Lower lobe of right lung (tissue), 2 donors: ENCODE results near the gene MASP1. TPM values are rescaled to one million over a fixed set of nuclear protein-coding genes. Genes with fewer than 3 reads are reported as not detected.

Source experiments
- ATAC-seq, 2 donors: fragments of 200-7000 bp; cut with Tn5 transposase; one replicate each; pipeline ENCODE4 v1.9.1; 2020 to 2022; ENCODE audit warnings: mild to moderate bottlenecking in 2 of 2, moderate library complexity in 2 of 2
- DNase-seq: peaks from one replicate; pipeline ENCODE4 v3.0.0-alpha.2; 2020
- H3K27ac ChIP-seq: fragments of 200-600 bp; one replicate; pipeline ENCODE4 v1.8.0; 2022
- H3K27me3 ChIP-seq: fragments of 200-600 bp; one replicate; pipeline ENCODE4 v1.8.0; 2022; ENCODE audit warnings: low read depth
- H3K36me3 ChIP-seq: fragments of 200-600 bp; one replicate; pipeline ENCODE4 v1.8.0; 2022; ENCODE audit warnings: mild to moderate bottlenecking
- H3K4me1 ChIP-seq: fragments of 200-600 bp; one replicate; pipeline ENCODE4 v1.8.0; 2022
- H3K4me3 ChIP-seq: fragments of 200-600 bp; one replicate; pipeline ENCODE4 v1.8.0; 2022; ENCODE audit warnings: mild to moderate bottlenecking
- H3K9me3 ChIP-seq: fragments of 200-600 bp; one replicate; pipeline ENCODE4 v1.8.0; 2022
- CTCF ChIP-seq: fragments of 200-600 bp; IDR thresholded peaks from one replicate; pipeline ENCODE4 v1.8.0; 2022; ENCODE audit warnings: antibody characterized with exemption, mild to moderate bottlenecking
- intact Hi-C: fragments of 100-400 bp; cut with DNase I; formaldehyde crosslinking; loops from one replicate; pipeline ENCODE4 v1.11.0; 2022
- total RNA-seq: library from RNA; stranded (reverse); fragmentation: NEBNext Ultra II Directional; extraction: Animal tissue kit (Norgen Biotek cat#: 25700); gene quantifications from one replicate; pipeline ENCODE4 v1.2.1, GENCODE V29; 2021
- donor health status: DM: no; HTN: yes; CAD: no; lungs with severe emphysema.

Gene MASP1
- total RNA-seq, 1 donor from 2014 or later = 4.3 TPM

- intact Hi-C loops = no loop called here
- DNase-seq = no peak
- TF ChIP-seq CTCF = no peak
These were observed 39.2 kb downstream of the MASP1 start for GRCh38 chr3:187252311-187252710.

GRCh38 chr3:187251599-187251998 is 39.9 kb downstream of the MASP1 start:
- no peaks in the 10 kb centered on the region for H3K27me3 ChIP-seq
- no peak overlapping the region for H3K4me3 ChIP-seq
- H3K4me1 ChIP-seq = no peaks in the 10 kb centered on the region
- intact Hi-C loops = no loop called here
- TF ChIP-seq CTCF = no peak
- no peak for DNase-seq
- no peak for ATAC-seq
- no peaks in the 10 kb centered on the region for H3K36me3 ChIP-seq
- H3K9me3 ChIP-seq = no peaks in the 10 kb centered on the region
- H3K27ac ChIP-seq = no peak overlapping the region

More at GRCh38 chr3:187252311-187252710, 39.2 kb downstream of the MASP1 start:
- Histone ChIP-seq H3K4me3 (no peak overlapping the region), H3K27ac (no peak overlapping the region), H3K4me1 (no peaks in the 10 kb centered on the region), H3K27me3 (no peaks in the 10 kb centered on the region), H3K9me3 (no peaks in the 10 kb centered on the region), H3K36me3 (no peaks in the 10 kb centered on the region)
- ATAC-seq = no peak

- Histone ChIP-seq H3K4me3 (no peak overlapping the region), H3K9me3 (no peaks in the 10 kb centered on the region), H3K27ac (no peak overlapping the region), H3K27me3 (no peaks in the 10 kb centered on the region), H3K36me3 (no peaks in the 10 kb centered on the region), H3K4me1 (no peaks in the 10 kb centered on the region)
- ATAC-seq = no peak
- no peak for DNase-seq
- intact Hi-C loops = no loop called here
- TF ChIP-seq CTCF = no peak
These were observed 44.1 kb downstream of the MASP1 start for GRCh38 chr3:187247398-187247797.

GRCh38 chr3:187243933-187244524 is 47.5 kb downstream of the MASP1 start:
- H3K9me3 ChIP-seq = no peaks in the 10 kb centered on the region
- ATAC-seq (no peak), DNase-seq (no peak)
- no peaks in the 10 kb centered on the region for H3K27me3 ChIP-seq
- TF ChIP-seq CTCF = no peak
- no peaks in the 10 kb centered on the region for H3K4me1 ChIP-seq
- H3K36me3 ChIP-seq = no peaks in the 10 kb centered on the region
- no peak overlapping the region for H3K4me3 ChIP-seq
- intact Hi-C loops = no loop called here
- no peak overlapping the region for H3K27ac ChIP-seq

GRCh38 chr3:187242900-187243299 is 48.6 kb downstream of the MASP1 start:
- Histone ChIP-seq H3K27ac (no peak overlapping the region), H3K9me3 (no peaks in the 10 kb centered on the region), H3K36me3 (no peaks in the 10 kb centered on the region), H3K27me3 (no peaks in the 10 kb centered on the region), H3K4me3 (no peak overlapping the region), H3K4me1 (no peaks in the 10 kb centered on the region)
- intact Hi-C loops = no loop called here
- no peak for TF ChIP-seq CTCF
- DNase-seq (no peak), ATAC-seq (no peak)
